ENCODE results near the gene VAMP1. TPM values are rescaled to one million over a fixed set of nuclear protein-coding genes. Genes with fewer than 3 reads are reported as not detected.

VAMP1 gene
- total and polyA plus RNA-seq, 9 of the 15 experiments (the other 6 are each of a cell fraction or from before 2014, with no cell fraction given): 0.76 to 13.2 (median 4.2) TPM

- no peak for DNase-seq (ENCODE audit: extremely low read depth in 1 of 4, low spot score in 3 of 4)
- no peak for TF ChIP-seq PATZ1 (CRISPR knock-in tag; IDR thresholded peaks at IDR 0.05; ENCODE audit: borderline replicate concordance)
- TF ChIP-seq RAD21 (CRISPR knock-in tag; conservative IDR thresholded peaks at IDR 0.05 in 1 of 2, IDR thresholded peaks at IDR 0.05 in 1 of 2): no peak
- TF ChIP-seq HDAC1 (IDR thresholded peaks at IDR 0.05): no peak
- TF ChIP-seq, protein P1, sequence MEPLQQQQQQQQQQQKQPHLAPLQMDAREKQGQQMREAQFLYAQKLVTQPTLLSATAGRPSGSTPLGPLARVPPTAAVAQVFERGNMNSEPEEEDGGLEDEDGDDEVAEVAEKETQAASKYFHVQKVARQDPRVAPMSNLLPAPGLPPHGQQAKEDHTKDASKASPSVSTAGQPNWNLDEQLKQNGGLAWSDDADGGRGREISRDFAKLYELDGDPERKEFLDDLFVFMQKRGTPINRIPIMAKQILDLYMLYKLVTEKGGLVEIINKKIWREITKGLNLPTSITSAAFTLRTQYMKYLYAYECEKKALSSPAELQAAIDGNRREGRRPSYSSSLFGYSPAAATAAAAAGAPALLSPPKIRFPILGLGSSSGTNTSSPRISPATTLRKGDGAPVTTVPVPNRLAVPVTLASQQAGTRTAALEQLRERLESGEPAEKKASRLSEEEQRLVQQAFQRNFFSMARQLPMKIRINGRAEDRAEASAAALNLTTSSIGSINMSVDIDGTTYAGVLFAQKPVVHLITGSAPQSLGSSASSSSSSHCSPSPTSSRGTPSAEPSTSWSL (CRISPR knock-in tag; IDR thresholded peaks at IDR 0.05; ENCODE audit: borderline replicate concordance): no peak
- no peak for TF ChIP-seq ZKSCAN1 (IDR thresholded peaks at IDR 0.05; ENCODE audit: low read depth, low read length)
- 81% methylated on average over 9 of the region's 11 CpGs for WGBS (ENCODE audit: insufficient coverage, low coverage, missing lambda C conversion rate)
- no peak overlapping the region for H3K9ac ChIP-seq (ENCODE audit: insufficient read depth in 1 of 2, low read depth in 2 of 2, low read length in 2 of 2)
- in situ Hi-C loops (cut with MboI) (loop anchor here (25.0 kb wide), 1 partner anchor 410 kb away; no protein-coding TSS in a partner anchor), intact Hi-C loops (cut with micrococcal nuclease) (loop anchor here (5.0 kb wide), 1 partner anchor 135 kb away; no protein-coding TSS in a partner anchor)
- H3K36me3 ChIP-seq (ENCODE audit: control insufficient read depth, insufficient read depth, low read length): no peaks in the 10 kb centered on the region
- no peak overlapping the region for H2AFZ ChIP-seq (ENCODE audit: low read depth, low read length)
- no peaks in the 10 kb centered on the region for H3K9me1 ChIP-seq (ENCODE audit: control insufficient read depth, insufficient read depth, low read length)
- H4K20me1 ChIP-seq (replicated peaks; ENCODE audit: control insufficient read depth, insufficient read depth, low read length): no peaks in the 10 kb centered on the region
- H3K9me3 ChIP-seq (replicated peaks; ENCODE audit: control insufficient read depth, insufficient read depth, low read depth, low read length): no peaks in the 10 kb centered on the region
- POLR2A ChIA-PET: no interaction called here
- no peak for FAIRE-seq
- no peak for ATAC-seq
- H3K4me2 ChIP-seq (ENCODE audit: insufficient read depth, low read length): no peak overlapping the region
- CTCF ChIA-PET (ENCODE audit: low intra/inter-chr PET ratio): no interaction called here
- no peaks in the 10 kb centered on the region for H3K27me3 ChIP-seq (ENCODE audit: control insufficient read depth in 2 of 2, insufficient read depth in 2 of 2, low read length in 2 of 2)
- peaks cover 14 to 20% of the 10 kb centered on the region in 2 experiments; a peak in 4 of 5 replicates for H3K4me1 ChIP-seq (replicated peaks in 1 of 2; ENCODE audit: control insufficient read depth in 2 of 2, insufficient read depth in 2 of 2, low read length in 2 of 2)
- BruUV-seq (replicated peaks): no TSS peak
- no peak overlapping the region for H3K27ac ChIP-seq (ENCODE audit: extremely low read depth, low read depth, low read length)
- no peaks in the 10 kb centered on the region; the same call in 2 of the 3 replicates for H3K79me2 ChIP-seq (ENCODE audit: control insufficient read depth, insufficient read depth, low read length)
- no peak overlapping the region for H3K4me3 ChIP-seq
These were observed 2.0 kb upstream of the VAMP1 start for GRCh38 chr12:6472491-6472890.
